GDM1 (cell line): ENCODE results near the gene ZNF772.

Source experiments
- DNase-seq: peaks from one replicate; lab custom pipeline; 2025; lab: John Stamatoyannopoulos, UW

ZNF772 gene

DNA sequence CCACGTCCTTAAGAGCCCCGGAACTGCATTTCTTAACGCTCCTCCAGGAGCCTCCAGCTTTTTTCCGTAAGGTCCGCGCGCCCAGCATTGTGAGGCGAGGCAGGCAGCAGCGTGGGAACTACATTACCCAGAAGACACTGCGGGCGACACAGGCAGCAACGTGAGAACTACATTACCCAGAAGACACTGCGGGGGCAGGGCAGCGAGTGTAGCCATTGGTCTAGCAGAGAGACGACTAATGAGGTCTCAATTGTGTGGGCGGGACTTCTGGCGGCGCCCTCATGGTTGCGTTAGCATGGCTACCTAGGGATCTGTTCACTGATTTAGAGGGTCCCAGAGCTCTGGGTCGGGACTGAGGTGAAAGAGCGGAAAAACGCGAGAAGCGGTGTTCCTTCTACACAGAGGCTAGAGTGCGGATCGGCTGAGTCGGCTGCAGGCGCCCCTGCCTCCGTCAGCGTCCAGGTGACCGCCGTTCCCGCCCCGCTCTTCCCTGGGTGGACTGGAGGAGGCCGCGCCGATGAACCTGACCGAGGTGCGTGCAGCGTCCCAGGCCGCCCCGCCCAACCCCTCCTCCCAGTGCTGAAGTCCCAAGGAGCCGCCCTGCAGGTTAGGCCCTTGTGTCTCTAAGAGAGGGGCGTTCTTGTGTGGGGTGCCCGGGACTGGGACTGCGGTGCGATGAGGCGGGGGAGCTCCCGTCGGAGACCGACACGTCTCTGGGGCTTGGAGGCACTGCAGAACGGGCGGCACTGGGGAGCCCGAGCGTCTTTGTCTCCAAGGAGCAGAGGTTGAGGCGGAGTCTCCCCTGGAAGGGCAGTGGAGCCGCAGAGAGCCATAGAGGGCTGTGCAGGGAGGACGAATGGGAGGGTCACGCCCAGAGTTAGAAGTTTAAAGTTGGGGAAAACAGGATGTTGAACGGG lies 42.0 kb downstream of the ZNF772 start, which contains the start of gene ZNF749:
Gene ZNF749, plus strand, starts transcription at position 264 of the 917 bp plus-strand sequence. Its CDS starts 254 bp downstream, at position 518.
- peak; percentile 93 for DNase-seq

DNA sequence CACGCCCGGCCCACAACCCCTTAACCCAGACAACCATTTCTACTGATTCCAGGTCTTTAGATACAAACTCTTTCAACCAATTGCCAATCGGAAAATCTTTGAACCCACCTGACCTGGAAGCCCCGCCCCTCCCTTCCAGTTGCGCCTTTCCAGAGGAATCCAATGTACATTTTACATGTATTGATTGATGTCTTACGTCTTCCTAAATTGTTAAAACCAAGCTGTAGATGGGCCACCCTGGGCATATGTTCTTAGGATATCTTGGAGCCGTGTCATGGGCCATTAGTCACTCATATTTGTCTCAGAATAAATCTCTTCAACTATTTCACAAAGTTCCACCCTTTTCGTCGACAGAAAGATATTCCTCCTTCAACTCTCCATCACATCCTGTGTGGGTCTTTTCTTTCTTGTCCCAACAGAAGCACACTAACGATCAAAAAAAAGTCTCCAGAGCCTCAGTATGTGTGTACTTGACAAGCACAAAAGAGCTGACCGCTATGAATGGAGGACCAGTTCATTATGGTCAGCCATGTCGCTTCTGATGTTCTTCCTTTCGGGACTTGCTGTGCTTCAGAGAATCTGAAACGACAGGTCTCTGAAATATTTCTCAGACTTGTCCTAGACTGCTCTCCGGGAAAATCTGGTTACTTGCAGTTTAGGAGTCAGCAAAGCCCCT lies 42.8 kb downstream of the ZNF772 start:
- DNase-seq = no peak

DNA sequence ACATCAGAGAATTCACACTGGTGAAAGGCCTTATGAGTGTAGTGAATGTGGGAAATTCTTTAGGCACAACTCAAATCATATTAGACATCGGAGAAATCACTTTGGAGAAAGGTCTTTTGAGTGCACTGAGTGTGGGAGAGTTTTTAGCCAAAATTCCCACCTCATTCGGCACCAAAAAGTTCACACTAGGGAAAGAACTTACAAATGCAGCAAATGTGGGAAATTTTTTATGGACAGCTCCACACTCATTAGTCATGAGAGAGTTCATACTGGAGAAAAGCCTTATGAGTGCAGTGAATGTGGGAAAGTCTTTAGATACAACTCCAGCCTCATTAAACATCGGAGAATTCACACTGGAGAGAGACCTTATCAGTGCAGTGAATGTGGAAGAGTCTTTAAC lies 56.3 kb downstream of the ZNF772 start:
- DNase-seq = no peak

DNA sequence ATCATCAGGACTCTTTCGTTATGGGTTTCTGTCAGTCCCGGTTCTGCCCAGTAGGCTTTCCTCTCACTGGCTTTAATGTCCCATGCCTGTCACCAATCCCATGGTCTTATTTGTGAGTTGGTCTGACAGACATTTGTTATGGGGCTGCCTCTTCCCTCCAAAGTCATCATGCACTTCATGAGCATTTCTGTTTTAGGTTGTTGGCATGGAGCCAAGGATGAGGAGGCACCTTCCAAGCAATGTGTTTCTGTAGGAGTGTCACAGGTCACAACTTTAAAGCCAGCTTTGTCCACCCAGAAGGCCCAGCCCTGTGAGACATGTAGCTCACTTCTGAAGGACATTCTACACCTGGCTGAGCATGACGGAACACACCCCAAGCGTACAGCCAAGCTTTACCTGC lies 57.9 kb downstream of the ZNF772 start:
- no peak for DNase-seq
